MCF 10A (cell line): ENCODE measurements around the gene SLX4IP. TPM values are rescaled to one million over a fixed set of nuclear protein-coding genes. Genes with fewer than 3 reads are reported as not detected.

Experiments
- BruUV-seq: library from RNA; stranded (reverse); fragments of 400-500 nt; replicated peaks from 2 replicates; lab custom pipeline; 2021; lab: Mats Ljungman, UMichigan
- CTCF ChIA-PET: fragments of 300-600 bp; sonication (Branson Sonifier 250); formaldehyde crosslinking; extraction: SDS; loops from one replicate; lab custom pipeline; 2021; ENCODE audit warnings: antibody characterized with exemption, inconsistent platforms; lab: Yijun Ruan, JAX
- POLR2A ChIA-PET: fragments of 300-600, 350-650 bp; sonication (Branson Sonifier 250); formaldehyde crosslinking; extraction: SDS; loops from one replicate; lab custom pipeline; 2020; ENCODE audit warnings: antibody characterized with exemption, inconsistent platforms; lab: Yijun Ruan, JAX
- DNase-seq: peaks from one replicate; pipeline ENCODE4 v3.0.0-alpha.2; 2018; ENCODE audit not compliant: unreplicated experiment
- H3K27ac Mint-ChIP-seq: one replicate; pipeline ENCODE4 v1.8.0; 2022; ENCODE audit warnings: mild to moderate bottlenecking, low read depth, mixed read lengths; ENCODE audit not compliant: unreplicated experiment
- H3K27me3 Mint-ChIP-seq: one replicate; pipeline ENCODE4 v1.8.0; 2022; ENCODE audit warnings: mixed read lengths; ENCODE audit not compliant: insufficient read depth, unreplicated experiment
- H3K36me3 Mint-ChIP-seq: one replicate; pipeline ENCODE4 v1.8.0; 2022; ENCODE audit warnings: mild to moderate bottlenecking, moderate library complexity, mixed read lengths; ENCODE audit not compliant: insufficient read depth, unreplicated experiment
- H3K4me1 Mint-ChIP-seq: one replicate; pipeline ENCODE4 v1.8.0; 2022; ENCODE audit warnings: mixed read lengths; ENCODE audit not compliant: insufficient read depth, unreplicated experiment
- H3K4me3 Mint-ChIP-seq: one replicate; pipeline ENCODE4 v1.8.0; 2022; ENCODE audit warnings: mild to moderate bottlenecking, moderate library complexity, mixed read lengths; ENCODE audit not compliant: unreplicated experiment
- H3K9me3 Mint-ChIP-seq: one replicate; pipeline ENCODE4 v1.8.0; 2022; ENCODE audit warnings: mixed read lengths; ENCODE audit not compliant: unreplicated experiment
- CTCF ChIP-seq: fragments of 200-600 bp; IDR thresholded peaks from one replicate; pipeline ENCODE4 v1.8.0; 2022; ENCODE audit warnings: antibody characterized with exemption, mild to moderate bottlenecking; ENCODE audit not compliant: unreplicated experiment
- intact Hi-C: fragments of 100-400 bp; cut with micrococcal nuclease; formaldehyde crosslinking; loops from 2 replicates; pipeline ENCODE4 v1.14.1; 2022
- total RNA-seq: library from RNA; stranded (reverse); gene quantifications from 2 replicates; pipeline ENCODE4 v1.2.3, GENCODE V29; 2022

SLX4IP gene
- total RNA-seq, 1 experiment from 2014 or later = 11.2 TPM

DNA sequence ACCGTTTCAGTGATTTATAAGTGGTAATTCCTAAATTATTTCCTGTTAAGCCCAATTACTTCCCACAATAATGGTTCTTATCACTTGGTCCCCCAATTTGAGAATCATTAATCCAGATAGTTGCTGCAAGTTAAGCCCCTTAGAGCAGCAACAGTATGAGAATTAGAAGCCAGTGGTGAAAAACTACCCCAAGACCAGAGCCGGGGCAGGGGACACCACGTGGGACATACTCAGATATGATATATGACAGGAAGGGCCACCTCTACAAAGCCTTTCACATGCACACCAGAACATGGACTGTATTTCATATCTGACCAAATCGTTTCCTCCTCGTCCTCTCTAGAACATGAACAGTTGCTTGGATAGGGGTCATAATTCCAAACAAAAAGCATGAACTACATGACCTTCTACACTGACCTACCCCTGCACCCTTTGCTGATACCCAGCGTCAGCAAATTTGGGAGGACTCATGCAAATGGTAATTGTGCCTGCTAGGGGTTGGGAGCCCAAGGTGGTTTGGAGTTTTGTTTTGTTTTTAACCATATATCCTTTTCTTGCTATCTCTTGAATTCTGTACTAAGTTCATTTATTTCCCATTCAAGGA is 234.8 kb downstream of the SLX4IP start:
- peak overlapping the region; percentile 91 for H3K27ac Mint-ChIP-seq
- DNase-seq = no peak
- H3K9me3 Mint-ChIP-seq = no peaks in the 10 kb centered on the region
- CTCF ChIA-PET = interaction anchor here (0.6 to 3.4 kb wide), 14 partner anchors 10 to 874 kb away, joined by 3 to 35 read pairs (median 9); no protein-coding TSS in a partner anchor
- peak overlapping the region; percentile 98 for H3K4me3 Mint-ChIP-seq
- intact Hi-C loops = loop anchor here (2.0 to 10.0 kb wide), 6 partner anchors 65 to 1055 kb away; no protein-coding TSS in a partner anchor
- no peaks in the 10 kb centered on the region for H3K27me3 Mint-ChIP-seq
- H3K36me3 Mint-ChIP-seq = peaks cover 41% of the 10 kb centered on the region
- POLR2A ChIA-PET = interaction anchor here (0.6 to 13.1 kb wide), 24 partner anchors 7 to 785 kb away, joined by 3 to 170 read pairs (median 12); partner anchors contain the start of genes MKKS and SLX4IP
- no peak for TF ChIP-seq CTCF
- no TSS peak for BruUV-seq
- H3K4me1 Mint-ChIP-seq = peaks cover 42% of the 10 kb centered on the region

GRCh38 chr20:10670501-10671220 is 235.6 kb downstream of the SLX4IP start:
- H3K4me1 Mint-ChIP-seq = peaks cover 42% of the 10 kb centered on the region
- CTCF ChIA-PET = interaction anchor here (0.6 to 3.4 kb wide), 57 partner anchors 8 to 981 kb away, joined by 3 to 35 read pairs (median 4); partner anchors contain the start of genes MKKS and SLX4IP
- no peak for DNase-seq
- H3K36me3 Mint-ChIP-seq = peaks cover 41% of the 10 kb centered on the region
- TF ChIP-seq CTCF = no peak
- POLR2A ChIA-PET = interaction anchor here (0.6 to 13.1 kb wide), 64 partner anchors 8 to 1054 kb away, joined by 3 to 170 read pairs (median 4); partner anchors contain the start of genes MKKS and SLX4IP
- TSS peak; percentile 17 for BruUV-seq
- H3K27ac Mint-ChIP-seq = peak overlapping the region; percentile 91
- no peaks in the 10 kb centered on the region for H3K9me3 Mint-ChIP-seq
- H3K27me3 Mint-ChIP-seq = no peaks in the 10 kb centered on the region
- H3K4me3 Mint-ChIP-seq = peak overlapping the region; percentile 98
- intact Hi-C loops = loop anchor here (1.0 to 10.0 kb wide), 9 partner anchors 66 to 1056 kb away; no protein-coding TSS in a partner anchor

GRCh38 chr20:10671221-10671918 is 236.3 kb downstream of the SLX4IP start:
- peak overlapping the region; percentile 98 for H3K4me3 Mint-ChIP-seq
- no peaks in the 10 kb centered on the region for H3K9me3 Mint-ChIP-seq
- peaks cover 35% of the 10 kb centered on the region for H3K4me1 Mint-ChIP-seq
- peaks cover 41% of the 10 kb centered on the region for H3K36me3 Mint-ChIP-seq
- peak; percentile 98 for DNase-seq
- ChIA-PET CTCF (interaction anchor here (0.6 to 3.4 kb wide), 69 partner anchors 9 to 981 kb away, joined by 3 to 35 read pairs (median 4); partner anchors contain the start of genes MKKS and SLX4IP), POLR2A (interaction anchor here (0.6 to 13.1 kb wide), 78 partner anchors 9 to 1054 kb away, joined by 3 to 170 read pairs (median 4); partner anchors contain the start of genes MKKS and SLX4IP)
- TF ChIP-seq CTCF = peak; percentile 45
- no TSS peak for BruUV-seq
- intact Hi-C loops = loop anchor here (1.0 to 10.0 kb wide), 9 partner anchors 67 to 1057 kb away; no protein-coding TSS in a partner anchor
- H3K27ac Mint-ChIP-seq = peak overlapping the region; percentile 91
- no peaks in the 10 kb centered on the region for H3K27me3 Mint-ChIP-seq
